Activated naive CD8-positive, alpha-beta T cell treated with anti-CD3 and anti-CD28 coated beads, Interleukin-2, amount 10 ng/mL, durations not matched to agents 7 days and 5 days (primary cell): Measurements from ENCODE around the gene LRRK2. TPM values are rescaled to one million over a fixed set of nuclear protein-coding genes. Genes with fewer than 3 reads are reported as not detected.
"Not testable (repeated sequence)": the region's sequence is repeated elsewhere in the genome, so short reads cannot be mapped to it uniquely, and the experiment has no call there.

Source experiments
- ATAC-seq: fragments of 150-1000 bp; cut with Tn5 transposase; one replicate; pipeline ENCODE4 v1.10.0; 2021; ENCODE audit warnings: low read depth, moderate library complexity
- POLR2A ChIA-PET: fragments of 350-600 bp; sonication (Branson Sonifier 250); formaldehyde crosslinking; loops from one replicate; lab custom pipeline; 2021; ENCODE audit warnings: antibody characterized with exemption; lab: Charles Lee
- DNase-seq: peaks from one replicate; pipeline ENCODE4 v3.0.0; 2021
- H3K27ac Mint-ChIP-seq: one replicate; pipeline ENCODE4 v1.8.0; 2022; ENCODE audit warnings: mild to moderate bottlenecking, mixed read lengths
- H3K27me3 Mint-ChIP-seq: one replicate; pipeline ENCODE4 v1.8.0; 2022; ENCODE audit warnings: mild to moderate bottlenecking, moderate library complexity, mixed read lengths
- H3K36me3 Mint-ChIP-seq: one replicate; pipeline ENCODE4 v1.8.0; 2021; ENCODE audit warnings: mild to moderate bottlenecking, mixed read lengths
- H3K4me1 Mint-ChIP-seq: one replicate; pipeline ENCODE4 v1.8.0; 2021; ENCODE audit warnings: mixed read lengths
- H3K4me3 Mint-ChIP-seq: one replicate; pipeline ENCODE4 v1.8.0; 2022; ENCODE audit warnings: mild to moderate bottlenecking, moderate library complexity, mixed read lengths
- H3K9me3 Mint-ChIP-seq: one replicate; pipeline ENCODE4 v1.8.0; 2021; ENCODE audit warnings: mixed read lengths
- total RNA-seq, 2 experiments: library from RNA; stranded (reverse); gene quantifications; one replicate each; pipeline ENCODE4 v1.2.3, GENCODE V29; 2021

The LRRK2 gene
- total RNA-seq, 2 experiments from 2014 or later = 0.40 to 0.64 TPM

GRCh38 chr12:40244526-40245156, 19.8 kb downstream of the LRRK2 start:
- H3K4me1 Mint-ChIP-seq, H3K27me3 Mint-ChIP-seq, H3K4me3 Mint-ChIP-seq, POLR2A ChIA-PET, DNase-seq, H3K9me3 Mint-ChIP-seq, ATAC-seq, H3K27ac Mint-ChIP-seq, H3K36me3 Mint-ChIP-seq: not testable (repeated sequence)

GRCh38 chr12:40248034-40248433, 23.2 kb downstream of the LRRK2 start:
- Mint-ChIP-seq H3K9me3 (no peaks in the 10 kb centered on the region), H3K4me1 (no peaks in the 10 kb centered on the region), H3K27me3 (peaks cover 3% of the 10 kb centered on the region), H3K36me3 (no peaks in the 10 kb centered on the region), H3K4me3 (no peak overlapping the region), H3K27ac (no peak overlapping the region)
- no peak for ATAC-seq
- DNase-seq = no peak
- POLR2A ChIA-PET = no interaction called here

GRCh38 chr12:40248585-40249297, 23.9 kb downstream of the LRRK2 start:
- no peaks in the 10 kb centered on the region for H3K36me3 Mint-ChIP-seq
- no peaks in the 10 kb centered on the region for H3K9me3 Mint-ChIP-seq
- H3K27me3 Mint-ChIP-seq = peaks cover 3% of the 10 kb centered on the region
- H3K27ac Mint-ChIP-seq = no peak overlapping the region
- no peak for ATAC-seq
- H3K4me1 Mint-ChIP-seq = no peaks in the 10 kb centered on the region
- POLR2A ChIA-PET = no interaction called here
- H3K4me3 Mint-ChIP-seq = no peak overlapping the region
- no peak for DNase-seq

GRCh38 chr12:40250652-40251051, 25.9 kb downstream of the LRRK2 start:
- ATAC-seq, H3K4me1 Mint-ChIP-seq, DNase-seq, H3K4me3 Mint-ChIP-seq, H3K27ac Mint-ChIP-seq, H3K27me3 Mint-ChIP-seq, H3K36me3 Mint-ChIP-seq, POLR2A ChIA-PET, H3K9me3 Mint-ChIP-seq: not testable (repeated sequence)

GRCh38 chr12:40253936-40254335, 29.1 kb downstream of the LRRK2 start:
- no peaks in the 10 kb centered on the region for H3K27me3 Mint-ChIP-seq
- ATAC-seq = no peak
- no peaks in the 10 kb centered on the region for H3K9me3 Mint-ChIP-seq
- POLR2A ChIA-PET = no interaction called here
- no peak overlapping the region for H3K4me3 Mint-ChIP-seq
- H3K4me1 Mint-ChIP-seq = no peaks in the 10 kb centered on the region
- no peak overlapping the region for H3K27ac Mint-ChIP-seq
- no peak for DNase-seq
- H3K36me3 Mint-ChIP-seq = no peaks in the 10 kb centered on the region

GRCh38 chr12:40254455-40255085, 29.8 kb downstream of the LRRK2 start:
- Mint-ChIP-seq H3K4me1 (no peaks in the 10 kb centered on the region), H3K36me3 (no peaks in the 10 kb centered on the region), H3K27ac (no peak overlapping the region), H3K9me3 (no peaks in the 10 kb centered on the region), H3K27me3 (no peaks in the 10 kb centered on the region), H3K4me3 (no peak overlapping the region)
- POLR2A ChIA-PET = no interaction called here
- no peak for DNase-seq
- ATAC-seq = no peak

GRCh38 chr12:40258371-40258770, 33.6 kb downstream of the LRRK2 start:
- Mint-ChIP-seq H3K4me3 (no peak overlapping the region), H3K4me1 (no peaks in the 10 kb centered on the region), H3K27ac (no peak overlapping the region), H3K27me3 (no peaks in the 10 kb centered on the region), H3K9me3 (no peaks in the 10 kb centered on the region), H3K36me3 (no peaks in the 10 kb centered on the region)
- ATAC-seq (no peak), DNase-seq (no peak)
- POLR2A ChIA-PET = no interaction called here

GRCh38 chr12:40261937-40262336, 37.1 kb downstream of the LRRK2 start:
- Mint-ChIP-seq H3K4me3 (no peak overlapping the region), H3K27ac (no peak overlapping the region), H3K4me1 (no peaks in the 10 kb centered on the region), H3K27me3 (no peaks in the 10 kb centered on the region), H3K9me3 (peaks cover 7% of the 10 kb centered on the region), H3K36me3 (no peaks in the 10 kb centered on the region)
- POLR2A ChIA-PET = no interaction called here
- ATAC-seq (no peak), DNase-seq (no peak)

GRCh38 chr12:40262657-40263056, 37.9 kb downstream of the LRRK2 start:
- H3K27ac Mint-ChIP-seq = no peak overlapping the region
- H3K4me3 Mint-ChIP-seq = no peak overlapping the region
- H3K27me3 Mint-ChIP-seq = no peaks in the 10 kb centered on the region
- DNase-seq = no peak
- no peaks in the 10 kb centered on the region for H3K4me1 Mint-ChIP-seq
- POLR2A ChIA-PET = no interaction called here
- ATAC-seq = no peak
- H3K36me3 Mint-ChIP-seq = no peaks in the 10 kb centered on the region
- peaks cover 7% of the 10 kb centered on the region for H3K9me3 Mint-ChIP-seq

- Mint-ChIP-seq H3K27me3 (no peaks in the 10 kb centered on the region), H3K4me1 (no peaks in the 10 kb centered on the region), H3K36me3 (no peaks in the 10 kb centered on the region), H3K9me3 (peaks cover 7% of the 10 kb centered on the region), H3K27ac (no peak overlapping the region), H3K4me3 (no peak overlapping the region)
- ATAC-seq (no peak), DNase-seq (no peak)
- POLR2A ChIA-PET = no interaction called here
Measured at GRCh38 chr12:40263616-40264409, 39.0 kb downstream of the LRRK2 start.

- H3K4me3 Mint-ChIP-seq = no peak overlapping the region
- POLR2A ChIA-PET = no interaction called here
- H3K9me3 Mint-ChIP-seq = no peaks in the 10 kb centered on the region
- no peaks in the 10 kb centered on the region for H3K36me3 Mint-ChIP-seq
- H3K27ac Mint-ChIP-seq = no peak overlapping the region
- H3K27me3 Mint-ChIP-seq = peaks cover 2% of the 10 kb centered on the region
- H3K4me1 Mint-ChIP-seq = no peaks in the 10 kb centered on the region
- ATAC-seq (no peak), DNase-seq (no peak)
Measured at GRCh38 chr12:40271981-40272664, 47.3 kb downstream of the LRRK2 start.

GRCh38 chr12:40281791-40282364, 57.1 kb downstream of the LRRK2 start:
- Mint-ChIP-seq H3K4me1 (no peaks in the 10 kb centered on the region), H3K4me3 (no peak overlapping the region), H3K27ac (no peak overlapping the region), H3K27me3 (no peaks in the 10 kb centered on the region), H3K36me3 (no peaks in the 10 kb centered on the region), H3K9me3 (no peaks in the 10 kb centered on the region)
- POLR2A ChIA-PET = no interaction called here
- no peak for ATAC-seq
- DNase-seq = no peak

- H3K9me3 Mint-ChIP-seq = no peaks in the 10 kb centered on the region
- DNase-seq (no peak), ATAC-seq (no peak)
- no peak overlapping the region for H3K27ac Mint-ChIP-seq
- H3K36me3 Mint-ChIP-seq = no peaks in the 10 kb centered on the region
- H3K4me1 Mint-ChIP-seq = no peaks in the 10 kb centered on the region
- no peak overlapping the region for H3K4me3 Mint-ChIP-seq
- no peaks in the 10 kb centered on the region for H3K27me3 Mint-ChIP-seq
- POLR2A ChIA-PET = no interaction called here
Measured at GRCh38 chr12:40286583-40286982, 61.8 kb downstream of the LRRK2 start.
